Measurements from ENCODE around the gene DERL3. TPM values are rescaled to one million over a fixed set of nuclear protein-coding genes. Genes with fewer than 3 reads are reported as not detected.

Gene DERL3
- total and polyA plus RNA-seq, 11 donors: 0.24 to 12.7 (median 1.7) TPM

- ATAC-seq (peak; percentile 85 to 88 (median 86)), DNase-seq (peak; percentile 49 to 88 (median 61))
- Histone ChIP-seq H3K9me3 (no peaks in the 10 kb centered on the region), H3K36me3 (peaks cover 0 to 95% (median 58%) of the 10 kb centered on the region in 9 donors), H3K27me3 (no peaks in the 10 kb centered on the region), H3K4me3 (no peak overlapping the region), H3K4me1 (peaks cover 4 to 97% (median 58%) of the 10 kb centered on the region in 12 donors), H3K27ac (peak overlapping the region; percentile 61 to 97 (median 79))
- intact Hi-C loops (cut with DNase I): no loop called here
- peak in 1 of 2 donors; percentile 49 for TF ChIP-seq POLR2A (IDR thresholded peaks at IDR 0.05)
- no peak for TF ChIP-seq CTCF (IDR thresholded peaks at IDR 0.05)
- WGBS, 4 donors: 65 to 75% (median 70%) methylated on average over 8 to 10 of the region's 10 CpGs
Measured at GRCh38 chr22:23828800-23829680, 9.8 kb downstream of the DERL3 start.

- DNase-seq (peak in 1 of 5 donors; percentile 22), ATAC-seq (no peak)
- TF ChIP-seq CTCF (IDR thresholded peaks at IDR 0.05) (no peak), POLR2A (IDR thresholded peaks at IDR 0.05) (no peak)
- 70 to 74% (median 72%) methylated on average over 6 to 11 of the region's 11 CpGs for WGBS, 4 donors
- Histone ChIP-seq H3K27ac (peak overlapping the region in 10 of 12 donors; percentile 21 to 97 (median 78)), H3K4me3 (no peak overlapping the region), H3K36me3 (peaks cover 0 to 95% (median 60%) of the 10 kb centered on the region in 9 donors), H3K9me3 (no peaks in the 10 kb centered on the region), H3K4me1 (peaks cover 7 to 96% (median 58%) of the 10 kb centered on the region in 12 donors), H3K27me3 (no peaks in the 10 kb centered on the region)
- intact Hi-C loops (cut with DNase I): no loop called here
Measured at GRCh38 chr22:23827351-23827995, 11.3 kb downstream of the DERL3 start.

- Histone ChIP-seq H3K4me3 (no peak overlapping the region), H3K27me3 (no peaks in the 10 kb centered on the region), H3K4me1 (peaks cover 7 to 96% (median 56%) of the 10 kb centered on the region in 12 donors), H3K27ac (peak overlapping the region in 10 of 12 donors; percentile 43 to 97 (median 76)), H3K36me3 (peaks cover 0 to 95% (median 67%) of the 10 kb centered on the region in 9 donors), H3K9me3 (no peaks in the 10 kb centered on the region)
- intact Hi-C loops (cut with DNase I): no loop called here
- peak in 3 of 5 donors; percentile 36 to 58 (median 58) for DNase-seq
- ATAC-seq: no peak
- 62 to 75% (median 68%) methylated on average over 15 of the region's 15 CpGs for WGBS, 4 donors
- TF ChIP-seq POLR2A (IDR thresholded peaks at IDR 0.05) (no peak), CTCF (IDR thresholded peaks at IDR 0.05) (no peak)
Measured at GRCh38 chr22:23826510-23827350, 12.1 kb downstream of the DERL3 start.

Measured in heart left ventricle (tissue), 16 donors.